SW 1271 (cell line): ENCODE results near the gene HMGXB3.
A peak's percentile ranks its signal among the peaks of the same experiment; 100 is the strongest.

Experiments
- DNase-seq, 2 experiments: peaks; one replicate each; lab custom pipeline; 2025; lab: John Stamatoyannopoulos, UW

The HMGXB3 gene

GRCh38 chr5:149990518-149991376, 9.8 kb upstream of the HMGXB3 start:
- peak; percentile 28 to 81 for DNase-seq

GRCh38 chr5:149993471-149993870, 7.1 kb upstream of the HMGXB3 start:
- DNase-seq, result no peak

- no peak for DNase-seq
Measured at GRCh38 chr5:149995385-149996204, 4.9 kb upstream of the HMGXB3 start.

- DNase-seq, result no peak
Measured at GRCh38 chr5:149996205-149996890, 4.2 kb upstream of the HMGXB3 start.

- DNase-seq, result no peak
Measured at GRCh38 chr5:149998281-149998680, 2.3 kb upstream of the HMGXB3 start.

GRCh38 chr5:149999359-149999758, 1.2 kb upstream of the HMGXB3 start:
- DNase-seq, result no peak

- no peak for DNase-seq
Measured at GRCh38 chr5:149999866-150000255, 678 bp upstream of the HMGXB3 start.

GRCh38 chr5:150000990-150001659, 586 bp downstream of the HMGXB3 start:
- DNase-seq, result no peak

GRCh38 chr5:150001660-150002486, 1.3 kb downstream of the HMGXB3 start:
- DNase-seq, result peak; percentile 45 to 86

GRCh38 chr5:150006318-150006717, 5.8 kb downstream of the HMGXB3 start:
- DNase-seq, result no peak

- no peak for DNase-seq
Measured at GRCh38 chr5:150007050-150007449, 6.5 kb downstream of the HMGXB3 start.

GRCh38 chr5:150009671-150010387, 9.3 kb downstream of the HMGXB3 start:
- no peak for DNase-seq

GRCh38 chr5:150013931-150014330, 13.4 kb downstream of the HMGXB3 start:
- DNase-seq, result no peak

- no peak for DNase-seq
Measured at GRCh38 chr5:150014456-150014855, 13.9 kb downstream of the HMGXB3 start.

- no peak for DNase-seq
Measured at GRCh38 chr5:150015415-150015814, 14.9 kb downstream of the HMGXB3 start.

GRCh38 chr5:150016537-150016936, 16.0 kb downstream of the HMGXB3 start:
- DNase-seq, result no peak

GRCh38 chr5:150017226-150018005, 16.9 kb downstream of the HMGXB3 start:
- no peak for DNase-seq

- DNase-seq, result no peak
Measured at GRCh38 chr5:150020249-150020648, 19.7 kb downstream of the HMGXB3 start.

GRCh38 chr5:150021491-150022157, 21.1 kb downstream of the HMGXB3 start:
- DNase-seq, result peak; percentile 53 to 82
